GM04503 (cell line): Measurements from ENCODE around the gene DPYSL5.

Experiments used
- DNase-seq: peaks from one replicate; pipeline ENCODE4 v3.0.0-alpha.2; 2012; ENCODE audit warnings: low read depth

DPYSL5 gene

GRCh38 chr2:26968001-26968400 lies 120.1 kb downstream of the DPYSL5 start:
- DNase-seq: no peak

- DNase-seq: no peak
Observed at GRCh38 chr2:26969077-26969844, 121.3 kb downstream of the DPYSL5 start.

GRCh38 chr2:26970244-26970927 lies 122.5 kb downstream of the DPYSL5 start, which contains the start of gene MAPRE3:
Gene MAPRE3, plus strand, starts transcription at chr2:26970637. Its CDS starts 51,582 bp downstream, at chr2:27022219.
- DNase-seq: no peak

- DNase-seq: no peak
Observed at GRCh38 chr2:26970928-26971627, 123.1 kb downstream of the DPYSL5 start.

GRCh38 chr2:26971911-26972786 lies 124.2 kb downstream of the DPYSL5 start:
- DNase-seq: no peak

GRCh38 chr2:26974352-26974751 lies 126.4 kb downstream of the DPYSL5 start:
- DNase-seq: no peak

- no peak for DNase-seq
Observed at GRCh38 chr2:26975102-26975501, 127.2 kb downstream of the DPYSL5 start.

GRCh38 chr2:26975656-26976055 lies 127.7 kb downstream of the DPYSL5 start:
- no peak for DNase-seq

GRCh38 chr2:26976237-26976636 lies 128.3 kb downstream of the DPYSL5 start:
- peak; percentile 68 for DNase-seq

- DNase-seq: no peak
Observed at GRCh38 chr2:26977012-26977411, 129.1 kb downstream of the DPYSL5 start.

GRCh38 chr2:26978061-26978596 lies 130.2 kb downstream of the DPYSL5 start:
- DNase-seq: no peak

- no peak for DNase-seq
Observed at GRCh38 chr2:26979741-26980140, 131.8 kb downstream of the DPYSL5 start.

- DNase-seq: no peak
Observed at GRCh38 chr2:26980971-26981370, 133.0 kb downstream of the DPYSL5 start.

GRCh38 chr2:26982102-26982742 lies 134.3 kb downstream of the DPYSL5 start:
- DNase-seq: no peak

GRCh38 chr2:26983746-26984145 lies 135.8 kb downstream of the DPYSL5 start:
- no peak for DNase-seq

GRCh38 chr2:26985807-26986206 lies 137.9 kb downstream of the DPYSL5 start:
- DNase-seq: no peak

GRCh38 chr2:26986576-26986975 lies 138.6 kb downstream of the DPYSL5 start:
- no peak for DNase-seq

- peak; percentile 44 for DNase-seq
Observed at GRCh38 chr2:26988058-26988860, 140.3 kb downstream of the DPYSL5 start.

GRCh38 chr2:26989156-26989555 lies 141.2 kb downstream of the DPYSL5 start:
- no peak for DNase-seq

- no peak for DNase-seq
Observed at GRCh38 chr2:26991717-26992116, 143.8 kb downstream of the DPYSL5 start.
